GM12878 (cell line): ENCODE measurements around the gene RNU5B-1. TPM values are rescaled to one million over a fixed set of nuclear protein-coding genes. Genes with fewer than 3 reads are reported as not detected.

Source experiments
- ATAC-seq: fragments of 200-7000 bp; cut with Tn5 transposase; 3 replicates; pipeline ENCODE4 v1.9.1; 2020; ENCODE audit warnings: mild to moderate bottlenecking, moderate library complexity
- BruUV-seq: library from RNA; stranded (reverse); fragments of 400-500 nt; replicated peaks from 2 replicates; lab custom pipeline; 2021; lab: Mats Ljungman, UMichigan
- CTCF ChIA-PET: fragments of 300-600 bp; sonication (Branson Sonifier 250); formaldehyde crosslinking; extraction: SDS; loops from one replicate; lab custom pipeline; 2021; ENCODE audit warnings: inconsistent platforms; lab: Yijun Ruan, JAX
- POLR2A ChIA-PET: fragments of 350-600 bp; formaldehyde crosslinking; extraction: SDS; loops from one replicate; lab custom pipeline; 2021; ENCODE audit warnings: inconsistent platforms; lab: Charles Lee
- RAD21 ChIA-PET: fragments of 300-600 bp; sonication (Branson Sonifier 250); formaldehyde crosslinking; loops from one replicate; lab custom pipeline; 2023; ENCODE audit warnings: antibody characterized with exemption; ENCODE audit not compliant: unreplicated experiment; lab: Charles Lee
- SMC1A ChIA-PET: fragments of 300-600 bp; sonication (Branson Sonifier 250); formaldehyde crosslinking; loops from one replicate; lab custom pipeline; 2023; ENCODE audit not compliant: unreplicated experiment, uncharacterized antibody; lab: Charles Lee
- DNase-seq: peaks from one replicate; pipeline ENCODE4 v3.0.0-alpha.2; 2011; ENCODE audit warnings: low read depth, low spot score
- FAIRE-seq: peaks from 3 replicates; lab custom pipeline; 2011; peaks lifted over from hg19 to GRCh38; lab: Jason Lieb, UNC
- H2AFZ ChIP-seq: 2 replicates; pipeline ENCODE4 v1.6.0; 2011; ENCODE audit warnings: low read depth, low read length, control low read depth; ENCODE audit not compliant: control insufficient read depth
- H3K27ac ChIP-seq: 2 replicates; pipeline ENCODE4 v1.5.1; 2011; ENCODE audit warnings: control low read depth; ENCODE audit not compliant: control insufficient read depth, insufficient read depth
- H3K27me3 ChIP-seq, 2 experiments: replicated peaks in 1 of 2; 2 replicates each; pipeline versions ENCODE4 v1.6.0 to v1.6.1; 2011; ENCODE audit warnings: low read length in 1 of 2; ENCODE audit not compliant: control insufficient read depth in 2 of 2, insufficient read depth in 2 of 2
- H3K36me3 ChIP-seq, 2 experiments: 2 replicates each; pipeline ENCODE4 v1.5.1; 2011; ENCODE audit warnings: low read length in 1 of 2; ENCODE audit not compliant: control insufficient read depth in 2 of 2, insufficient read depth in 2 of 2
- H3K4me1 ChIP-seq: 2 replicates; pipeline ENCODE4 v1.6.1; 2011; ENCODE audit warnings: mild to moderate bottlenecking, low read length, moderate library complexity, mixed read lengths; ENCODE audit not compliant: control insufficient read depth, insufficient read depth
- H3K4me2 ChIP-seq: 2 replicates; pipeline ENCODE4 v1.6.0; 2011; ENCODE audit warnings: control low read depth; ENCODE audit not compliant: control insufficient read depth, insufficient read depth
- H3K4me3 ChIP-seq: fragments of 200-600 bp; sonication (generic); 2 replicates; pipeline ENCODE4 v1.5.1; 2016
- H3K79me2 ChIP-seq: 2 replicates; pipeline ENCODE4 v1.6.0; 2011; ENCODE audit warnings: low read length; ENCODE audit not compliant: control insufficient read depth, insufficient read depth
- H3K9ac ChIP-seq: 2 replicates; pipeline ENCODE4 v1.8.0; 2011; ENCODE audit warnings: low read length, control low read depth, mixed read lengths; ENCODE audit not compliant: control insufficient read depth, insufficient read depth
- H3K9me3 ChIP-seq: replicated peaks from 3 replicates; pipeline ENCODE4 v1.5.1; 2011; ENCODE audit warnings: mild to moderate bottlenecking, low read length; ENCODE audit not compliant: control insufficient read depth, insufficient read depth
- H4K20me1 ChIP-seq: 2 replicates; pipeline ENCODE4 v1.6.0; 2011; ENCODE audit not compliant: control insufficient read depth, insufficient read depth
- JUNB ChIP-seq: IDR thresholded peaks from 2 replicates; pipeline ENCODE4 v1.6.1; 2016; ENCODE audit warnings: antibody characterized with exemption, mild to moderate bottlenecking
- RELA ChIP-seq: fragments of 450-650 bp; IDR thresholded peaks from 2 replicates; pipeline ENCODE4 v1.8.0; 2014; ENCODE audit warnings: borderline replicate concordance; ENCODE audit not compliant: partially characterized antibody
- SMARCA5 ChIP-seq: fragments of 450-650 bp; IDR thresholded peaks from 2 replicates; pipeline ENCODE4 v1.6.1; 2017; ENCODE audit warnings: mild to moderate bottlenecking
- TCF3 ChIP-seq: IDR thresholded peaks from 2 replicates; pipeline ENCODE4 v1.6.1; 2012; ENCODE audit warnings: low read depth, mild to moderate bottlenecking, low read length, borderline replicate concordance; ENCODE audit not compliant: insufficient read depth
- ZNF217 ChIP-seq: fragments of 450-650 bp; IDR thresholded peaks from 2 replicates; pipeline ENCODE4 v1.6.1; 2017; ENCODE audit warnings: antibody characterized with exemption, mild to moderate bottlenecking
- WGBS: methylation state at CpG from one replicate; pipeline ENCODE4 v1.1.6; 2016; ENCODE audit warnings: low lambda C conversion rate; ENCODE audit not compliant: insufficient replicate concordance, insufficient coverage; ENCODE audit errors: missing lambda C conversion rate; 5-methylcytosine and 5-hydroxymethylcytosine counted together
- in situ Hi-C: fragments of 300-500 bp; cut with MboI; formaldehyde crosslinking; loops from 9 replicates; pipeline ENCODE4 v1.14.3; 2018; ENCODE audit warnings: mixed read lengths
- intact Hi-C: fragments of 100-400 bp; cut with micrococcal nuclease; formaldehyde crosslinking; loops from one replicate; pipeline ENCODE4 v1.14.2; 2022; ENCODE audit not compliant: unreplicated experiment
- polyA plus RNA-seq, 11 experiments: library from polyadenylated mRNA; depleted of rRNA in 4 of 11; unstranded in 6 of 11; stranded (reverse) in 5 of 11; fragments of >200 nt; fragmentation: Nextera tagmentation in 4 of 11; fragmentation: Illumina TruSeq in 1 of 11; extraction: Ambion mirVana in 4 of 11; extraction: Trizol in 1 of 11; gene quantifications; 1 replicate in 1 of 11; 2 replicates in 10 of 11; pipeline versions ENCODE4 v1.2.1 to v1.2.3, GENCODE V29; 2011 to 2016; ENCODE audit warnings: inconsistent platforms in 2 of 11, missing spikeins in 2 of 11, low read depth in 1 of 11
- total RNA-seq, 4 experiments: library from RNA; depleted of rRNA in 3 of 4; stranded (reverse); fragments of >200 nt in 3 of 4; fragmentation: Illumina TruSeq in 1 of 4; extraction: Trizol in 1 of 4; gene quantifications; 2 replicates each; pipeline versions ENCODE4 v1.2.1 to v1.2.3, GENCODE V29; 2013 to 2021
- TF ChIP-seq, protein P1 (sequence below): IDR thresholded peaks from 2 replicates; pipeline ENCODE4 v1.6.1; 2012; ENCODE audit warnings: low read length, inconsistent platforms
- TF ChIP-seq, protein P2 (sequence below): fragments of 450-650 bp; formaldehyde crosslinking; IDR thresholded peaks from 2 replicates; pipeline ENCODE4 v1.4.0; 2022; ENCODE audit warnings: mild to moderate bottlenecking, moderate library complexity
- TF ChIP-seq, protein P3 (sequence below): fragments of 450-650 bp; IDR thresholded peaks from 2 replicates; pipeline ENCODE4 v1.6.1; 2017; ENCODE audit warnings: borderline replicate concordance

The RNU5B-1 gene
- total and polyA plus RNA-seq, 10 of the 15 experiments (the other 5 are each of a cell fraction or from before 2014, with no cell fraction given), result 19.1 TPM; not detected in 9

DNA sequence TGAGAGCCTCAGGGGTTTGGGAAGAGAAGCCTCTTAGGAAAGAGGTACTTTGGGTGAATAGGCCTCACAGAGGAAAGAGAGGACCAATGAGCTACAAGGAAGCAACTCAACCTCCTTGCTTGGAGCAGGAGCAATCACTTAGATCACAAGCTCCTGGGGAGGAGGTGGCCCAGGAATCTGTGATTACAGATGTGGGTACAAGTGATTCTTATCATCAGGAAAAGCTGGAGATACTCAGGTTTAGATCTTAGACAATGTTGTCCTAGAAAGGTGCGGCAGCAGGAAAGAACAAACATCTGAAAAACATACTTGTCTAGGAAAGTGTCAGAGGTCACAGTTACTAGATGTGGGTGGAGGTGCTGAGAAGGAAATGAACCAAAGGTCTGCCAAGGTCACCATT, 26.0 kb upstream of the RNU5B-1 start:
- H3K4me1 ChIP-seq, result no peaks in the 10 kb centered on the region
- ChIA-PET CTCF (interaction anchor here (1.0 to 1.5 kb wide), 5 partner anchors 8 to 92 kb away, joined by 3 to 6 read pairs (median 4); partner anchors contain the start of gene PARP16), RAD21 (no interaction called here), SMC1A (interaction anchor here (0.9 to 1.8 kb wide), 3 partner anchors 8 to 227 kb away, joined by 3 to 7 read pairs (median 4); partner anchors contain the start of gene PARP16), POLR2A (interaction anchor here (1.0 to 1.3 kb wide), 3 partner anchors 7 to 93 kb away, joined by 3 read pairs; no protein-coding TSS in a partner anchor)
- H3K9ac ChIP-seq, result no peak overlapping the region
- no peaks in the 10 kb centered on the region for H3K36me3 ChIP-seq
- WGBS, result 100% methylated on average over 1 of the region's 1 CpG
- no peak for FAIRE-seq
- no peak for ATAC-seq
- no peak overlapping the region for H3K4me3 ChIP-seq
- no peak overlapping the region for H2AFZ ChIP-seq
- H3K4me2 ChIP-seq, result no peak overlapping the region
- H3K27ac ChIP-seq, result no peak overlapping the region
- H3K79me2 ChIP-seq, result no peaks in the 10 kb centered on the region
- BruUV-seq, result no TSS peak
- intact Hi-C loops, result no loop called here
- no peaks in the 10 kb centered on the region for H4K20me1 ChIP-seq
- TF ChIP-seq JUNB, result no peak
- TF ChIP-seq SMARCA5, result no peak
- no peak for TF ChIP-seq RELA
- H3K9me3 ChIP-seq, result no peaks in the 10 kb centered on the region
- no peak for DNase-seq
- in situ Hi-C loops, result no loop called here
- H3K27me3 ChIP-seq, result no peaks in the 10 kb centered on the region

DNA sequence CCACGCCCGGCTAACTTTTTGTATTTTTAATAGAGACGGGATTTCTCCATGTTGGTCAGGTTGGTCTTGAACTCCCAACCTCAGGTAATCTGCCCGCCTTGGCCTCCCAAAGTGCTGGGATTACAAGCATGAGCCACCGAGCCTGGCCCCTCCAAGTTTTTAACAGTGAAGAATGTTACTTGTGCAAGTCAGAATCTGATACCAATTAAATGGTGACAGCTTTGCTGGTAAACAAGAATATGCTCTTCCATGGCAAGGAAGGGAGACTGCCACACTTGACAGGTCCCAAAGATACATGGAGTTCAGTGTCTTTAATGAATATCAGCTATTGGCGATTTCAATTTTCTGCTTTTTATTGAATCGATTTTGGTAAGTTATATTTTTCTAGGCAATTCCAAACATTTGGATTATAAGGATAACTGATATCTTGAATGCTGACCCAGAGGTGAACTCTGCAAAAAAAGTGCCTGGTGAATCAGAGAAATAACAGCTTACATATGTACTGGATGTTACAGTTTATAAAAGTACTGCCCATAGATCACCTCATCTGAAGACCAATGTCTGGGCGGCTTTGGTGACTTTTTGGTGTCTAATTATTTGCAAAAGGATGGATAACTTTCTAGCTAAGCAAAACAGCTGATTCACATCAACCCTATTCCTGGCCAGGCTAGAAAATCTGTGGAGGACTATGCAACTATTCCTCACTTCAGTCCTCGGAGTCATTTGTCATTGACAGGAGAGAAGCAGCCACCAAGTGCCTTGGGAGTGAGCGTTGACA, 19.0 kb upstream of the RNU5B-1 start:
- Histone ChIP-seq H3K9ac (peak overlapping the region; percentile 73), H3K4me3 (peak overlapping the region; percentile 74), H3K4me1 (peaks cover 11% of the 10 kb centered on the region), H4K20me1 (no peaks in the 10 kb centered on the region), H3K36me3 (no peaks in the 10 kb centered on the region), H3K27ac (no peak overlapping the region), H2AFZ (peak overlapping the region; percentile 86), H3K4me2 (peak overlapping the region; percentile 64), H3K79me2 (no peaks in the 10 kb centered on the region; the same call in 1 of the 2 replicates), H3K27me3 (no peaks in the 10 kb centered on the region), H3K9me3 (no peaks in the 10 kb centered on the region)
- ChIA-PET RAD21 (interaction anchor here (0.6 to 4.0 kb wide), 10 partner anchors 12 to 482 kb away, joined by 3 to 18 read pairs (median 5); partner anchors contain the start of genes CLPX and RNU5B-1), CTCF (interaction anchor here (0.8 to 3.8 kb wide), 16 partner anchors 9 to 252 kb away, joined by 3 to 29 read pairs (median 5); partner anchors contain the start of genes CLPX and RNU5B-1), POLR2A (interaction anchor here (0.6 to 2.9 kb wide), 14 partner anchors 8 to 685 kb away, joined by 3 to 21 read pairs (median 4); partner anchors contain the start of genes CLPX and RNU5B-1), SMC1A (interaction anchor here (0.6 to 2.3 kb wide), 12 partner anchors 7 to 151 kb away, joined by 3 to 12 read pairs (median 4); partner anchors contain the start of genes CLPX and PDCD7)
- ATAC-seq, result no peak
- in situ Hi-C loops, result no loop called here
- WGBS, result 76% methylated on average over 10 of the region's 10 CpGs
- TSS peak; percentile 70 for BruUV-seq
- DNase-seq, result no peak
- intact Hi-C loops, result loop anchor here (2.0 kb wide), 1 partner anchor 101 kb away; the partner anchor contains the start of gene CLPX
- FAIRE-seq, result no peak
- no peak for TF ChIP-seq TCF3
- TF ChIP-seq, protein P1, sequence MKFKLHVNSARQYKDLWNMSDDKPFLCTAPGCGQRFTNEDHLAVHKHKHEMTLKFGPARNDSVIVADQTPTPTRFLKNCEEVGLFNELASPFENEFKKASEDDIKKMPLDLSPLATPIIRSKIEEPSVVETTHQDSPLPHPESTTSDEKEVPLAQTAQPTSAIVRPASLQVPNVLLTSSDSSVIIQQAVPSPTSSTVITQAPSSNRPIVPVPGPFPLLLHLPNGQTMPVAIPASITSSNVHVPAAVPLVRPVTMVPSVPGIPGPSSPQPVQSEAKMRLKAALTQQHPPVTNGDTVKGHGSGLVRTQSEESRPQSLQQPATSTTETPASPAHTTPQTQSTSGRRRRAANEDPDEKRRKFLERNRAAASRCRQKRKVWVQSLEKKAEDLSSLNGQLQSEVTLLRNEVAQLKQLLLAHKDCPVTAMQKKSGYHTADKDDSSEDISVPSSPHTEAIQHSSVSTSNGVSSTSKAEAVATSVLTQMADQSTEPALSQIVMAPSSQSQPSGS, result no peak
- TF ChIP-seq, protein P2, sequence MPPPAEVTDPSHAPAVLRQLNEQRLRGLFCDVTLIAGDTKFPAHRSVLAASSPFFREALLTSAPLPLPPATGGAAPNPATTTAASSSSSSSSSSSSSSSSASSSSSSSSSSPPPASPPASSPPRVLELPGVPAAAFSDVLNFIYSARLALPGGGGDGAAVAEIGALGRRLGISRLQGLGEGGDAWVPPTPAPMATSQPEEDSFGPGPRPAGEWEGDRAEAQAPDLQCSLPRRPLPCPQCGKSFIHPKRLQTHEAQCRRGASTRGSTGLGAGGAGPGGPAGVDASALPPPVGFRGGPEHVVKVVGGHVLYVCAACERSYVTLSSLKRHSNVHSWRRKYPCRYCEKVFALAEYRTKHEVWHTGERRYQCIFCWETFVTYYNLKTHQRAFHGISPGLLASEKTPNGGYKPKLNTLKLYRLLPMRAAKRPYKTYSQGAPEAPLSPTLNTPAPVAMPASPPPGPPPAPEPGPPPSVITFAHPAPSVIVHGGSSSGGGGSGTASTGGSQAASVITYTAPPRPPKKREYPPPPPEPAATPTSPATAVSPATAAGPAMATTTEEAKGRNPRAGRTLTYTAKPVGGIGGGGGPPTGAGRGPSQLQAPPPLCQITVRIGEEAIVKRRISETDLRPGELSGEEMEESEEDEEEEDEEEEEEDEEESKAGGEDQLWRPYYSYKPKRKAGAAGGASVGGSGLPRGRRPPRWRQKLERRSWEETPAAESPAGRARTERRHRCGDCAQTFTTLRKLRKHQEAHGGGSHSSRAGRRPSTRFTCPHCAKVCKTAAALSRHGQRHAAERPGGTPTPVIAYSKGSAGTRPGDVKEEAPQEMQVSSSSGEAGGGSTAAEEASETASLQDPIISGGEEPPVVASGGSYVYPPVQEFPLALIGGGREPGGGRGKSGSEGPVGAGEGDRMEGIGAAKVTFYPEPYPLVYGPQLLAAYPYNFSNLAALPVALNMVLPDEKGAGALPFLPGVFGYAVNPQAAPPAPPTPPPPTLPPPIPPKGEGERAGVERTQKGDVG (CRISPR knock-in tag), result no peak
- TF ChIP-seq, protein P3, sequence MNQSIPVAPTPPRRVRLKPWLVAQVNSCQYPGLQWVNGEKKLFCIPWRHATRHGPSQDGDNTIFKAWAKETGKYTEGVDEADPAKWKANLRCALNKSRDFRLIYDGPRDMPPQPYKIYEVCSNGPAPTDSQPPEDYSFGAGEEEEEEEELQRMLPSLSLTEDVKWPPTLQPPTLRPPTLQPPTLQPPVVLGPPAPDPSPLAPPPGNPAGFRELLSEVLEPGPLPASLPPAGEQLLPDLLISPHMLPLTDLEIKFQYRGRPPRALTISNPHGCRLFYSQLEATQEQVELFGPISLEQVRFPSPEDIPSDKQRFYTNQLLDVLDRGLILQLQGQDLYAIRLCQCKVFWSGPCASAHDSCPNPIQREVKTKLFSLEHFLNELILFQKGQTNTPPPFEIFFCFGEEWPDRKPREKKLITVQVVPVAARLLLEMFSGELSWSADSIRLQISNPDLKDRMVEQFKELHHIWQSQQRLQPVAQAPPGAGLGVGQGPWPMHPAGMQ, result no peak
- TF ChIP-seq ZNF217, result no peak
